HepG2 (cell line): Measurements from ENCODE around the gene IGFLR1. TPM values are rescaled to one million over a fixed set of nuclear protein-coding genes. Genes with fewer than 3 reads are reported as not detected.

Experiments
- ARHGAP35 ChIP-seq: sonication (generic); formaldehyde crosslinking; IDR thresholded peaks from 2 replicates; pipeline ENCODE4 v1.9.0; 2022; ENCODE audit warnings: mild to moderate bottlenecking, inconsistent platforms, moderate library complexity, missing genetic modification reagents, borderline replicate concordance
- ERF ChIP-seq: IDR thresholded peaks from 2 replicates; pipeline ENCODE4 v1.6.1; 2018; ENCODE audit warnings: missing biosample characterization, missing genetic modification reagents
- NFIB ChIP-seq: sonication (generic); formaldehyde crosslinking; IDR thresholded peaks from 2 replicates; pipeline ENCODE4 v1.9.0; 2021; ENCODE audit warnings: missing genetic modification reagents, mild to moderate bottlenecking, borderline replicate concordance
- NR2F6 ChIP-seq, 2 experiments: IDR thresholded peaks; 2 replicates each; pipeline ENCODE4 v1.6.1; 2016; ENCODE audit warnings: antibody characterized with exemption in 1 of 2, mild to moderate bottlenecking in 1 of 2
- XBP1 ChIP-seq: sonication (generic); formaldehyde crosslinking; IDR thresholded peaks from 2 replicates; pipeline ENCODE4 v1.5.0; 2020; ENCODE audit warnings: missing genetic modification reagents
- ZBTB7B ChIP-seq: sonication (generic); formaldehyde crosslinking; IDR thresholded peaks from 2 replicates; pipeline ENCODE4 v1.4.0; 2020; ENCODE audit warnings: missing genetic modification reagents
- ZMAT3 ChIP-seq: sonication (generic); formaldehyde crosslinking; conservative IDR thresholded peaks from 2 replicates; pipeline ENCODE4 v1.7.0; 2021; ENCODE audit warnings: missing genetic modification reagents
- ZNF746 ChIP-seq: sonication (generic); formaldehyde crosslinking; IDR thresholded peaks from 2 replicates; pipeline ENCODE4 v1.8.0; 2022; ENCODE audit warnings: mild to moderate bottlenecking, missing genetic modification reagents
- polyA plus RNA-seq, 8 experiments: library from polyadenylated mRNA; depleted of rRNA in 3 of 8; stranded (reverse) in 7 of 8; unstranded in 1 of 8; fragments of >200 nt; fragmentation: Illumina TruSeq in 4 of 8; extraction: Trizol in 4 of 8; gene quantifications; 2 replicates each; pipeline versions ENCODE4 v1.2.1 to v1.2.3, GENCODE V29; 2011 to 2016; ENCODE audit warnings: low read depth in 4 of 8, missing spikeins in 1 of 8, mixed read lengths in 1 of 8; ENCODE audit not compliant: insufficient read depth in 1 of 8
- total RNA-seq, 5 experiments: library from RNA; depleted of rRNA; stranded (reverse); fragments of >200 nt; fragmentation: Illumina TruSeq; extraction: Trizol; gene quantifications; 2 replicates each; pipeline ENCODE4 v1.2.3, GENCODE V29; 2016; ENCODE audit warnings: low read depth in 1 of 5
- TF ChIP-seq, protein P1 (sequence below): sonication (generic); formaldehyde crosslinking; IDR thresholded peaks from 2 replicates; pipeline ENCODE4 v1.5.1; 2020; ENCODE audit warnings: mild to moderate bottlenecking, missing genetic modification reagents, moderate library complexity
- TF ChIP-seq, protein P2 (sequence below): sonication (generic); formaldehyde crosslinking; IDR thresholded peaks from 2 replicates; pipeline ENCODE4 v1.5.1; 2020; ENCODE audit warnings: missing genetic modification reagents, mild to moderate bottlenecking, borderline replicate concordance
- TF ChIP-seq, protein P3 (sequence below): sonication (generic); formaldehyde crosslinking; IDR thresholded peaks from 2 replicates; pipeline ENCODE4 v1.5.0; 2020; ENCODE audit warnings: missing genetic modification reagents, mild to moderate bottlenecking, borderline replicate concordance
- TF ChIP-seq, protein P4 (sequence below), 2 experiments: fragments of 450-650 bp in 1 of 2; sonication (generic) in 1 of 2; formaldehyde crosslinking; IDR thresholded peaks; 2 replicates each; pipeline versions ENCODE4 v1.5.0 to v1.8.0; 2020 to 2022; ENCODE audit warnings: mild to moderate bottlenecking in 1 of 2, missing genetic modification reagents in 1 of 2
- TF ChIP-seq, protein P5 (sequence below): sonication (generic); formaldehyde crosslinking; IDR thresholded peaks from 2 replicates; pipeline ENCODE4 v1.5.1; 2020; ENCODE audit warnings: mild to moderate bottlenecking, missing genetic modification reagents, borderline replicate concordance

Gene IGFLR1
- total and polyA plus RNA-seq, 2 of the 13 experiments (the other 11 are each of a cell fraction or from before 2014, with no cell fraction given), result 5.4 to 8.9 TPM

DNA sequence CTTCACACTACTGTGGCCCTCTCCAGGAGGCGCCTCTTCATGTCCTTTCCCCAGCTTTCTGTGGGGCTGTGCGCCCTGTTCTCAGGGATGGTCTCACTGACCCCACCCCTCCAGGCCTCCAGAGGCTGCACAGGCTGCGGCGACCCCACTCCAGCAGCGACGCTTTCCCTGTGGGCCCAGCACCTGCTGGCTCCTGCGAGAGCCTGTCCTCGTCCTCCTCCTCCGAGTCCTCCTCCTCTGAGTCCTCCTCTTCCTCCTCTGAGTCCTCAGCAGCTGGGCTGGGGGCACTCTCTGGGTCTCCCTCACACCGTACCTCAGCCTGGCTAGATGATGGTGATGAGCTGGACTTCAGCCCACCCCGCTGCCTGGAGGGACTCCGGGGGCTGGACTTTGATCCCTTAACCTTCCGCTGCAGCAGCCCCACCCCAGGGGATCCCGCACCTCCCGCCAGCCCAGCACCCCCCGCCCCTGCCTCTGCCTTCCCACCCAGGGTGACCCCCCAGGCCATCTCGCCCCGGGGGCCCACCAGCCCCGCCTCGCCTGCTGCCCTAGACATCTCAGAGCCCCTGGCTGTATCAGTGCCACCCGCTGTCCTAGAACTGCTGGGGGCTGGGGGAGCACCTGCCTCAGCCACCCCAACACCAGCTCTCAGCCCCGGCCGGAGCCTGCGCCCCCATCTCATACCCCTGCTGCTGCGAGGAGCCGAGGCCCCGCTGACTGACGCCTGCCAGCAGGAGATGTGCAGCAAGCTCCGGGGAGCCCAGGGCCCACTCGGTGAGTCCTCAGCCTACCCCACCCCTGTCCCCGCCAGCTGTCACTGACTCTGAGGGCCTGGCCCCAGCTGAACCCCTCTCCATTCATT, 44.3 kb upstream of the IGFLR1 start (continued):
- TF ChIP-seq, protein P1, sequence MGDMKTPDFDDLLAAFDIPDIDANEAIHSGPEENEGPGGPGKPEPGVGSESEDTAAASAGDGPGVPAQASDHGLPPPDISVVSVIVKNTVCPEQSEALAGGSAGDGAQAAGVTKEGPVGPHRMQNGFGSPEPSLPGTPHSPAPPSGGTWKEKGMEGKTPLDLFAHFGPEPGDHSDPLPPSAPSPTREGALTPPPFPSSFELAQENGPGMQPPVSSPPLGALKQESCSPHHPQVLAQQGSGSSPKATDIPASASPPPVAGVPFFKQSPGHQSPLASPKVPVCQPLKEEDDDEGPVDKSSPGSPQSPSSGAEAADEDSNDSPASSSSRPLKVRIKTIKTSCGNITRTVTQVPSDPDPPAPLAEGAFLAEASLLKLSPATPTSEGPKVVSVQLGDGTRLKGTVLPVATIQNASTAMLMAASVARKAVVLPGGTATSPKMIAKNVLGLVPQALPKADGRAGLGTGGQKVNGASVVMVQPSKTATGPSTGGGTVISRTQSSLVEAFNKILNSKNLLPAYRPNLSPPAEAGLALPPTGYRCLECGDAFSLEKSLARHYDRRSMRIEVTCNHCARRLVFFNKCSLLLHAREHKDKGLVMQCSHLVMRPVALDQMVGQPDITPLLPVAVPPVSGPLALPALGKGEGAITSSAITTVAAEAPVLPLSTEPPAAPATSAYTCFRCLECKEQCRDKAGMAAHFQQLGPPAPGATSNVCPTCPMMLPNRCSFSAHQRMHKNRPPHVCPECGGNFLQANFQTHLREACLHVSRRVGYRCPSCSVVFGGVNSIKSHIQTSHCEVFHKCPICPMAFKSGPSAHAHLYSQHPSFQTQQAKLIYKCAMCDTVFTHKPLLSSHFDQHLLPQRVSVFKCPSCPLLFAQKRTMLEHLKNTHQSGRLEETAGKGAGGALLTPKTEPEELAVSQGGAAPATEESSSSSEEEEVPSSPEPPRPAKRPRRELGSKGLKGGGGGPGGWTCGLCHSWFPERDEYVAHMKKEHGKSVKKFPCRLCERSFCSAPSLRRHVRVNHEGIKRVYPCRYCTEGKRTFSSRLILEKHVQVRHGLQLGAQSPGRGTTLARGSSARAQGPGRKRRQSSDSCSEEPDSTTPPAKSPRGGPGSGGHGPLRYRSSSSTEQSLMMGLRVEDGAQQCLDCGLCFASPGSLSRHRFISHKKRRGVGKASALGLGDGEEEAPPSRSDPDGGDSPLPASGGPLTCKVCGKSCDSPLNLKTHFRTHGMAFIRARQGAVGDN, result peak; percentile 61
- TF ChIP-seq, protein P2, sequence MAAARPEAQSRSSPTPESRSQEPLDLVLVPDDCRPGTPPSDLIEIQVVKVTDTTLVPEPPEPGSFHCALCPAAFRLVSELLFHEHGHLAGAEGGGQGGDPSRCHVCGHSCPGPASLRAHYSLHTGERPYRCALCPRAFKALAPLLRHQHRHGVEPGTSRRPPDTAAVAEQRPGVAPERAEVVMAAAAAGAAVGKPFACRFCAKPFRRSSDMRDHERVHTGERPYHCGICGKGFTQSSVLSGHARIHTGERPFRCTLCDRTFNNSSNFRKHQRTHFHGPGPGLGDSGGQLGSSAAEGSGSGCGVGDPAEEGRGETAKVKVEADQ (CRISPR knock-in tag), result 0 out of 2 replicates have a peak, but pooled peaks have one; percentile 56
- TF ChIP-seq ARHGAP35 (CRISPR knock-in tag), result no peak
- TF ChIP-seq XBP1, result no peak
- no peak for TF ChIP-seq NFIB (CRISPR knock-in tag)
- peak; percentile 28; the same call in 1 of the 2 replicates for TF ChIP-seq NR2F6 (IDR thresholded peaks at IDR 0.05)
- 0 out of 2 replicates have a peak, but pooled peaks have one; percentile 21 for TF ChIP-seq NR2F6 (CRISPR knock-in tag; IDR thresholded peaks at IDR 0.05)
- peak; percentile 80 for TF ChIP-seq ZBTB7B (CRISPR knock-in tag)
- TF ChIP-seq ZMAT3, result no peak
- TF ChIP-seq ERF, result 0 out of 2 replicates have a peak, but pooled peaks have one; percentile 31
- TF ChIP-seq, protein P3, sequence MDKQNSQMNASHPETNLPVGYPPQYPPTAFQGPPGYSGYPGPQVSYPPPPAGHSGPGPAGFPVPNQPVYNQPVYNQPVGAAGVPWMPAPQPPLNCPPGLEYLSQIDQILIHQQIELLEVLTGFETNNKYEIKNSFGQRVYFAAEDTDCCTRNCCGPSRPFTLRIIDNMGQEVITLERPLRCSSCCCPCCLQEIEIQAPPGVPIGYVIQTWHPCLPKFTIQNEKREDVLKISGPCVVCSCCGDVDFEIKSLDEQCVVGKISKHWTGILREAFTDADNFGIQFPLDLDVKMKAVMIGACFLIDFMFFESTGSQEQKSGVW, result no peak
- TF ChIP-seq, protein P4, sequence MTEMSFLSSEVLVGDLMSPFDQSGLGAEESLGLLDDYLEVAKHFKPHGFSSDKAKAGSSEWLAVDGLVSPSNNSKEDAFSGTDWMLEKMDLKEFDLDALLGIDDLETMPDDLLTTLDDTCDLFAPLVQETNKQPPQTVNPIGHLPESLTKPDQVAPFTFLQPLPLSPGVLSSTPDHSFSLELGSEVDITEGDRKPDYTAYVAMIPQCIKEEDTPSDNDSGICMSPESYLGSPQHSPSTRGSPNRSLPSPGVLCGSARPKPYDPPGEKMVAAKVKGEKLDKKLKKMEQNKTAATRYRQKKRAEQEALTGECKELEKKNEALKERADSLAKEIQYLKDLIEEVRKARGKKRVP (CRISPR knock-in tag; IDR thresholded peaks at IDR 0.05), result no peak
- TF ChIP-seq, protein P5, sequence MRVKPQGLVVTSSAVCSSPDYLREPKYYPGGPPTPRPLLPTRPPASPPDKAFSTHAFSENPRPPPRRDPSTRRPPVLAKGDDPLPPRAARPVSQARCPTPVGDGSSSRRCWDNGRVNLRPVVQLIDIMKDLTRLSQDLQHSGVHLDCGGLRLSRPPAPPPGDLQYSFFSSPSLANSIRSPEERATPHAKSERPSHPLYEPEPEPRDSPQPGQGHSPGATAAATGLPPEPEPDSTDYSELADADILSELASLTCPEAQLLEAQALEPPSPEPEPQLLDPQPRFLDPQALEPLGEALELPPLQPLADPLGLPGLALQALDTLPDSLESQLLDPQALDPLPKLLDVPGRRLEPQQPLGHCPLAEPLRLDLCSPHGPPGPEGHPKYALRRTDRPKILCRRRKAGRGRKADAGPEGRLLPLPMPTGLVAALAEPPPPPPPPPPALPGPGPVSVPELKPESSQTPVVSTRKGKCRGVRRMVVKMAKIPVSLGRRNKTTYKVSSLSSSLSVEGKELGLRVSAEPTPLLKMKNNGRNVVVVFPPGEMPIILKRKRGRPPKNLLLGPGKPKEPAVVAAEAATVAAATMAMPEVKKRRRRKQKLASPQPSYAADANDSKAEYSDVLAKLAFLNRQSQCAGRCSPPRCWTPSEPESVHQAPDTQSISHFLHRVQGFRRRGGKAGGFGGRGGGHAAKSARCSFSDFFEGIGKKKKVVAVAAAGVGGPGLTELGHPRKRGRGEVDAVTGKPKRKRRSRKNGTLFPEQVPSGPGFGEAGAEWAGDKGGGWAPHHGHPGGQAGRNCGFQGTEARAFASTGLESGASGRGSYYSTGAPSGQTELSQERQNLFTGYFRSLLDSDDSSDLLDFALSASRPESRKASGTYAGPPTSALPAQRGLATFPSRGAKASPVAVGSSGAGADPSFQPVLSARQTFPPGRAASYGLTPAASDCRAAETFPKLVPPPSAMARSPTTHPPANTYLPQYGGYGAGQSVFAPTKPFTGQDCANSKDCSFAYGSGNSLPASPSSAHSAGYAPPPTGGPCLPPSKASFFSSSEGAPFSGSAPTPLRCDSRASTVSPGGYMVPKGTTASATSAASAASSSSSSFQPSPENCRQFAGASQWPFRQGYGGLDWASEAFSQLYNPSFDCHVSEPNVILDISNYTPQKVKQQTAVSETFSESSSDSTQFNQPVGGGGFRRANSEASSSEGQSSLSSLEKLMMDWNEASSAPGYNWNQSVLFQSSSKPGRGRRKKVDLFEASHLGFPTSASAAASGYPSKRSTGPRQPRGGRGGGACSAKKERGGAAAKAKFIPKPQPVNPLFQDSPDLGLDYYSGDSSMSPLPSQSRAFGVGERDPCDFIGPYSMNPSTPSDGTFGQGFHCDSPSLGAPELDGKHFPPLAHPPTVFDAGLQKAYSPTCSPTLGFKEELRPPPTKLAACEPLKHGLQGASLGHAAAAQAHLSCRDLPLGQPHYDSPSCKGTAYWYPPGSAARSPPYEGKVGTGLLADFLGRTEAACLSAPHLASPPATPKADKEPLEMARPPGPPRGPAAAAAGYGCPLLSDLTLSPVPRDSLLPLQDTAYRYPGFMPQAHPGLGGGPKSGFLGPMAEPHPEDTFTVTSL (CRISPR knock-in tag), result no peak
- TF ChIP-seq ZNF746 (CRISPR knock-in tag), result 0 out of 2 replicates have a peak, but pooled peaks have one; percentile 17
